ENCODE measurements around the gene DDX19B.
A peak's percentile ranks its signal among the peaks of the same experiment; 100 is the strongest.
"Not testable (repeated sequence)": the region's sequence is repeated elsewhere in the genome, so short reads cannot be mapped to it uniquely, and the experiment has no call there.

DDX19B gene

DNA sequence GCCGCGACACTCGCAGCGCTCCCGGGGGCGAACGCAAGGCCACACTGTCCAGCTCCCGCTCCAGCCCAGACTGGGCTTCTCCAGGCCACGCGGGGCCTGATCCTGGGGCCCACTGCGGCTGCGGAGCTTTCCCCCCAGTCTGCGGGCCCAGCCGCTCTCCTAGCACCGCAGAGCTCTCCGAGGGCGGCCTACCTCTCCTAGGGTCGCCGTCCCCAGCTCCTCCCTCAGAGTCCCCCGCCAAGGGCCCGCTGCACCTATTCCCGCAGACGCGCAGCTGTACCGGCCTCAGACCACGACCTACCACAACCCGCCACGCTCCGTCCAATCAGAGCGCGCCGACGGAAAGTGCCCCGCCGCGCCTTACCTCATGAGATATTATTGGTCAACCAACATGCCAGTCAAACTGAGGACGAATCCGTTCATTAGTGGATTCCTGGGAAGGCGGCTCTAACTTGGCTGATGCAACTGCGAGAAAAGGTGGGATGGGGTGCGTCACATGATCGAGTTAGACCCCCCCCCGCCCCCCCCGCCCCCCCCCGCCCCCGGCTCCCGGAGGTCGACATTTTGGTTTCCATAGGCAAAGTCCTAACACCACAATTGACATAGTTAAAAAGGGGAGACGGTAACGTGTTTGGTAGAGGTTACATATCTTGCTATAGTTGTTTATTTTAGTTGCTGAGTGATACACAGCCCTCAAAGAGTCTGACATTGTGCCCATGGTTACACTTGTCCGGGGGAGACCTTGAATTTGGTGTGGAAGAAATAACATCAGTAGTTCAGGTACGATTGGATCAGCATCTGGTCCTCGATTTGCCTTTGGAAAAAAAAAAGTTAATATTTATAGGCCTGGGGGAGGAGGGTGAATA is 9.5 kb upstream of the DDX19B start, which contains the start of gene AARS1:
TSS of gene AARS1 (minus strand) at position 278 of the 866 bp plus-strand sequence. CDS start 6,743 bp downstream, outside the sequence.
- DNase-seq, result peak; percentile 97

DNA sequence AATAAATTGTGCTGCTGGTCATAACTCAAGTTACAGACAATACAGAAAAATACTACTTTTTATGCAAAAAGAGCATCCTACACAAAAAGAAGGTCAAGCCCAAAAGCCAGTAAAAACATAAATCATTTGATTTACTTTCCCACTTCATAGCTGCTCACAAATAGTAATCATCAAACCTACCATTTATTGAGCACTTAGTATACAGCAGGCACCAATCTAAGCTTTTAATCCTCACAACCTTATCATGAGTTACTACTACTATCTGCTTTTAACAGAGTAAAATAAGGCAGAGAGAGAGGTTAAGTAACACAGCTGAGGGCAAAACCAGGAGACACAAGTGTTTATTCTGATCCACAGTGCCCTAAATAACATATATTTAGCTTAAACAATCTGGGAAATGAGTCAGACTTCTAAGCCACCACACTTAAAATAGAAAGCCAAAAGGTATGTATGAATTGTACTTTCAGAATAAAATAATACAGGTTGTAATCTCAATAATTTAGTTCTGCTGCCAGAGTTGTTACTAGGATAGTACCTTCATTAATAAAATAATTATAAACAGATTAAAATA is 8.0 kb upstream of the DDX19B start:
- no peak for DNase-seq

DNA sequence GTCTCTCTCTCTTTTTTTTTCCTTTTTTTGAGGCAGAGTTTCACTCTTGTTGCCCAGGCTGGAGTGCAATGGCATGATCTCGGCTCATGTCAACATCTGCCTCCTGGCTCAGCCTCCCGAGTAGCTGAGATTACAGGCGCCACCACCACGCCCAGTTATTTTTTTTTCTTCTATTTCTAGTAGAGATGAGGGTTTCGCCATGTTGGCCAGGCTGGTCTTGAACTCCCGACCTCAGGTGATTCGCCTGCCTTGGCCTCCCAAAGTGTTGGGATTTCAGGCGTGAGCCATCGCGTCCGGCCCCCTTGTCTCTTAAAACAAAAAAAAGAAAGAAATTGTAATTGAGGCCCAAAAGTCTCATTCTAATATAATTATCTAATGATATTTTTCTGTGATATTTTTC is 6.8 kb upstream of the DDX19B start:
- not testable (repeated sequence) for DNase-seq

DNA sequence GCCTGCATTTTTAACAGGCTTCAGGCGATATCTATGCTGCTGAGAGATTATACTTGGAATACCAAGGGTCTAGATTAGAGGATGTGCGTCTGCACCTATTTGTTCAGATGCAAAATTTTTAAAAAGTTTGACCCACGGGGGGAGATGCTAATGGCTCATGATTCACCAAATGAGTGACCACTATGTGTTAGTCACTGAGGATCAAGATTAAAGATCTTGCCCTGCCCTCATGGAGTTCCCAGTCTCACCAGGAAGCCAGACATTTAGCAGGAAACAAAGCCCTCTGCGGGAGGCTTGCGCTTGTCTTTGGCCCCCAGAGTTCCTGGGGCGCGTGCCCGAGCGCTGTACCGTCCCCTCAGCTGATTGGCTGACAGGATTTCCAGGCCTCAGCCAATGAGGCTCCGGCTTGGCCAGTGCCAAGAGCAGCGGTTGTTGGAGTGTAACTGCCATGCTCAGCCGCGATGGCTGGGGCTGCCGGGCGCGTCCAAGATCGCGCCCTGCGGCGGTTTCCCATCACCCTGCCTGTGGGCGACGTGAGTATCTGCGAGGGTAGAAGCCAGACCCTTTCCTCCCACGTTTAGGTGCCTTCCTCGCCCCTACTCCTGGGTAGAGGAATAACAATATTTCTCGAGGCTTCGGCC is 4.5 kb upstream of the DDX19B start:
- no peak for DNase-seq

DNA sequence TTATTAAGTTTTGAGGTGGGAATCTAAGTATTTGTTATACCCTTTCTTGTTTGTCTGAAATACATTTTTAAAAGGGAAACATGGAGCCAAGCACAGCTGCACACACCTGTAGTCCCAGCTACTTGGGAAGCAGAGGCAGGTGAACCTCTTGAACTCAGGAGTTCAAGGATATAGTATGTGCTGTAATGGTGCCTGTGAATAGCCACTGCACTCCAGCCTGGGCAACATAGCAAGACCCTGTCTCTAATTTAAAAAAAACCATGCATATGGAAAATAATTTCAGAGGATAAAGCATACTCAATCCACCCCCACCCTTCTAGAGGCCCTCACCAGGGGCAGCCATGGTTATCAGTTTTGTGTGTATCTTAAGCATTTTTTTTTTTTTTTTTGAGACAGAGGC is 3.4 kb upstream of the DDX19B start:
- DNase-seq, result no peak

DNA sequence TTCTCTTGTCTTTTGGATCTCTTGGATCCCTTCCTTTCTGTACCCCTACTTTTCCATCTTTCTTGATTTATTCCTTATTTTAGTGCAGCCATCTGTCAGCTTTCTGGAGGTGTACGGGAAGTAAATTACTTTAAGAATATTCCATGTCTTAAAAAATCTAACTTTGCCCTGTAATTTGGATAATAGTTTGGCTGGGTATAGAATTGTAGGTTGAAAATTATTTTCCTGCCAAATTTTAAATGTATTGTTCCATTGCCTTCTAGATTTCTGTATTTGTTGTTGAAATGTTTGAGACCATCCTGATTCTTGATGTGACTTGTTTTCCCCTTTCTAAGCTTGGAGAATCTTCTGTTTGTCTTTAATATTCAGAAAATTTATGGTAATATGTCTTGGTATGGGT is 2.1 kb downstream of the DDX19B start:
- no peak for DNase-seq

DNA sequence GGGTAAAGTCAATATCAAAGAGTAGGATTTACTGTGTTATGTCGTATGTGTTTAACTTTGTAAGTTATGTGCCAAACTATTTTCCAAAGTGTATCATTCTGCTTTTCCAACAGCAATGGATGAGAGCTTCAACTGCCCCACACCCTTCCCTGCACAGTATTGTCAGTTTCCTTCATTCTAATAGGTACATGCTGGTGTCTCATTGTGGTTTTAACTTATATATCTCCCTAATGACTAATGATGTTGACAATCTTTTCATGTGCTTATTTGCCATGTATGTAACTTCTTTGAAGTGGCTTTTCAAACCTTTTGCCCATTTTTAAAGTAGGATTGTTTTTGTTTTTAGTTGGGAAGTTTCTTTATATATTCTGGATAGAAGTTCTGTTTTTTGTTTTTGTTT is 3.8 kb downstream of the DDX19B start:
- DNase-seq, result no peak

DNA sequence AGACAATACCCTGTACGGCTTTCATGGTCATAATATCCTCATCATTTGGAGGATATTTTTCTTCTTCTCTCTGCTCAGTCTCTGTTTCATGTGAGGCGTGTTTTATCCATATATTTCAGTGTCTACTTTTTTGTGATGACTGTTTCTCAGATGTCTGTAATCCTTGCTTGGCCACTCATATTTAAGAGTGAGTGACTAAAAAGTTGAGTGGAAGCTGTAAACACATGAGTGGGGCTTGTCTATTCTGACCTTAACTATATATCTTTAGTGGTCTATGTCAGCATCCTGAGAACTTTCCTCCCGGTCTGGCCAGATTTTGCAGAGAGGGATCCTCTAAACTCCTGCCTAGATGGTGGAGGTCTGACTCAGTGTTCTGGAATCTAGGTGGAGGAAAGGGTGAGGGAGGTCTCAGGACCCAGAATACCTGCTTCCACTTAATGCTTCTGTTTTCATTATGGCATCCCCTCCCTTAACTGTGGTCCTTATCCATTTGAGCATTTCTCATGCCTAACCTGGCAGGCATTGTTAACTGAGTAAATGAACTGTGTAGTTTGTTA is 6.0 kb downstream of the DDX19B start:
- no peak for DNase-seq

DNA sequence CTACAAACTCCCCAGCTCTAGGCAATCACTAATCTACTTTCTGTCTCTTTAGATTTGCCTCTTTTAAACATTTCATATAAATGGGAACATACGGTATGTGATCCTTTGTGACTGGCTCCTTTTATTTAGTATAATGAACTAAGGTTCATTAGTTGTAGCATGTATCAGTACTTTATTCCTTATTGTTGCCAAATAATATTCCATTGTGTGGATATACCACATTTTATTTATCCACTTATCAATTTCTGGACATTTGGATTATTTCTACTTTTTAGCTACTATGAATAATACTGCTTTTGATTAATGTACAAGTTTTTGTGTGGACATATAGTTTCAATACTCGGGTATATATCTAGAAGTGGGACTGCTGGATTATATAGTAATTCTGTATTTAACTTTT is 7.9 kb downstream of the DDX19B start:
- DNase-seq, result no peak

DNA sequence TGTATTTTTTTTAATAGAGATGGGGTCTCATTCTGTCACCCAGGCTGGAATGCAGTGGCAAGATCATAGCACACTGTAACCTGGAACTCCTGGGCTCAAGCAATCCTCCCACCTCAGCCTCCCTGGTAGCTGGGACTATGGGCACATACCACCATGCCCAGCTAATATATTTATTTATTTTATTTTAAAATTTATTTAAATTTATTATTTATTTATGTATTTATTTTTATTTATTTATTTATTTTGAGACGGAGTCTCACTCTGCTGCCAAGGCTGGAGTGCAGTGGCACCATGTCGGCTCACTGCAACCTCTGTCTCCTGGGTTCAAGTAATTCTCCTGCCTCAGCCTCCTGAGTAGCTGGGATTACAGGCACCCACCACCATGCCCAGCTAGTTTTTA is 8.7 kb downstream of the DDX19B start:
- not testable (repeated sequence) for DNase-seq

DNA sequence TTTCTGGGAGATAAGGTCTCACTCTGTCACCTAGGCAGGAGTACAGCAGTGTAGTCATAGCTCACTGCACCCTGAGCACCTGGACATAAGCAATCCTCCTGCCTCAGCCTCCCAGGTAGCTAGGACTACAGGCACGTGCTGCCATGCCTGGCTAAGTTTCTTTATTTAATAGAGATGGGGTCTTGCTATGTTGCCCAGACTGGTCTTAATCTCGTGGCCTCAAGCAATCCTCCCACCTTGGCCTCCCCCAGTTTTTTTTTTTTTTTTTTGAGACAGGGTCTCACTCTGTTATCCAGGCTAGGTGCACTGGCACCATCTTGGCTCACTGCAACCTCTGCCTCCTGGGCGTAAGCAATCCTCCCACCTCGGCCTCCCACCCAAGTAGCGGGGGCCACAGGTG is 21.1 kb downstream of the DDX19B start:
- DNase-seq, result no peak

DNA sequence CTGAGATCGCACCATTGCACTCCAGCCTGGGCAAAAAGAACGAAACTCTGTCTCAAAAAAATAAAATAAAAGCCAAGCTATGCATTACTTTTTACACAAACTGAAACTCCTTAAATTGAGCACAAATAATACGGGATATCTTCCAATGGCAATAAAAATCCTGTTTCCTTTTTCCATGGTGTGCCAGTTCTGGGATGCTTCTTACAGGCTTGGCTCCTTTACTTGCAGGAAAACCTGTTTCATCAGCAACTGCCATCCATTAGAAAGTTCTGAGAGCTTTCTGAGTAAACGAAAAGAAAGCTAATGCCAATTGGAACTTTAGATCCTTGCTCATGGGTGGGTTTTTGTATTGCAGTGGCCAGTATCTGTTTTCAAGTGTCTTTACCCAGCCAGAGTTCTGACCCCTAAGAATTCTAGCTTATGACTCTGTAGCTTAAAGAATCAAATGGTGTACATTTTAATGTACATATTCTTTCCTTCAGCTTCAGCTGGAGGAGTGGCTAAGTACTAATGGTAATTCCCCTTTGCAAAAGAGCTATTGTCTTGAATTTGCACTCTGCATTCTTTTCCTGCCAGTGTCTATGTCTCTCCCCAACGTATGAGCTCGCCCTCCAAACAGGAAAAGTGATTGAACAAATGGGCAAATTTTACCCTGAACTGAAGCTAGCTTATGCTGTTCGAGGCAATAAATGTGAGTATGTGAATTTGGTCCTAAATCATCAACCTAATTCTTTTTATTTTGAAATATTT is 26.2 kb downstream of the DDX19B start:
- no peak for DNase-seq

DNA sequence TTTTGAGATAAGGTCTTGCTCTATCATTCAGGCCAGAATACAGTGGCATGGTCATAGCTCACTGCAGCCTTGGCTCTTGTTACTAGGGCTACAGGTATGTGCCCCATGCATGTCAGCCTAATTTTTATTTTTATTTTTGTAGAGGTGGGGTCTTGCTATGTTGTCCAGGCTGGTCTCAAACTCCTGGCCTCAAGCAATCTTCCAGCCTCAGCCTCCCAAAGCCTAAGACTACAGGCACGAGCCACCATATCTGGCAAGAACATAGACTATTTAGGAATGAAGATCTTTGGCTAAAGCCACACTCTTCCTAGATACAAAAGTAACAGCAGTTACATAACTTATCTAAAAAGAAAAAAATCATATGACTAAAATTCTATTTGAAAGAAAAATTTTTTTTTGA is 32.1 kb downstream of the DDX19B start:
- no peak for DNase-seq

DNA sequence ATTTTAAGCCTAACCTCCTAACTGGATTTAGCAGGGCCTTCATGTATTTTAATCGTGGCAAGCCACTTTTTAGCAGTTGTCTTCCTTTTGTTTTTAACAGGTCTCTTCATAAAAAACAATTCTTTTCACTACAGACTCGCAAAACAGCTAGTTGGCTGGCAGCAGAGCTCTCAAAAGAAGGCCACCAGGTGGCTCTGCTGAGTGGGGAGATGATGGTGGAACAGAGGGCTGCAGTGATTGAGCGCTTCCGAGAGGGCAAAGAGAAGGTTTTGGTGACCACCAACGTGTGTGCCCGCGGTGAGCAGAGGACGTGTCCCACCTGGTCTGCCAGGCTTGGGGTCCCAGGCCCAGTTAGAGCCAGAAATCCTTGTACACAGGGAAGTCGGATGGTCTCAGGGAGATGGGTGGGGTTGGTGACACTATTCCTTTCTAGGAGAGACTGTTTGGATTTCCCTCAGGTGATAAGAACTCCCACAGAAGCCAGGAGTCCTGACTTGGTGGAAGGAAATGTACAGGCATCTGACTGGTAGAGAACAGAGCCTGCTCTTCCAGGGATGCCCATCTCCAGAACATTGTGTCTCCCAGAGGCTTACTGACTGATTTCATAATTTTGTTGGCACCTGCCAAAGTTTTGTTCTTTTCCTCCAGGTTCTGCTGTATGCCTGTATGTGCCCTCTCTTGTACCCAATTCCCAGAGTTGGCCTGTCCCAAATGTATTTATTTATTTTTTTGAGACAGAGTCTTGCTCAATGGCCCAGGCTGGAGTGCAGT is 32.8 kb downstream of the DDX19B start:
- DNase-seq, result no peak

DNA sequence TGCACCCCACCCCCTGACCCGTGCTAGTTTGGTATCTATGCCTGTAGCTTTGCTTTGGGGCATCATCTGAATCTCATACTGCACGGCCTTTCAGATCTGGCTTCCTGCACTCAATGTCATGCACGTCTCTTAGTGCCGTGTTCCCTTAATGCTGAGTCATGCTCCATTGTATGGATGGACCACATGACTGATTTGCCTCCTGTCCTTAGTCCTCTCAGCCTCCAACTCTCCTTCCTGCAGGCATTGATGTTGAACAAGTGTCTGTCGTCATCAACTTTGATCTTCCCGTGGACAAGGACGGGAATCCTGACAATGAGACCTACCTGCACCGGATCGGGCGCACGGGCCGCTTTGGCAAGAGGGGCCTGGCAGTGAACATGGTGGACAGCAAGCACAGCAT is 33.7 kb downstream of the DDX19B start:
- DNase-seq, result not testable (repeated sequence)

DNA sequence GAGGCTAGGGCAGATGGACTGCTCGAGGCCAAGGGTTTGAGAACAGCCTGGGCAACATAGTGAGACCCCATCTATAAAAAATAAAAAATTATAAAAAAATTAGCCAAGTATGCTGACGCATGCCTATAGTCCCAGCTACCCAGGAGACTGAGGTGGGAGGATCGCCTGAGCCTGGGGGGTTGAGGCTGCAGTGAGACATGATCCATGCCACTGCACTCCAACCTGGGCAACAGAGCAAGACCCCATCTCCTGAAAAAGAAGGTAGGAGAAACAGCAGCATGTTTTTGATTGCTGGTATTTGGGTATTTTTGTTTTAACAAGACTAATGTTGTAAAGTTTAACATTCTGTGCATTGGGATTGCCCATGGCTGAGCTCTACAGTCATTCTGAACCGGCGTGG is 38.8 kb downstream of the DDX19B start:
- DNase-seq, result no peak

DNA sequence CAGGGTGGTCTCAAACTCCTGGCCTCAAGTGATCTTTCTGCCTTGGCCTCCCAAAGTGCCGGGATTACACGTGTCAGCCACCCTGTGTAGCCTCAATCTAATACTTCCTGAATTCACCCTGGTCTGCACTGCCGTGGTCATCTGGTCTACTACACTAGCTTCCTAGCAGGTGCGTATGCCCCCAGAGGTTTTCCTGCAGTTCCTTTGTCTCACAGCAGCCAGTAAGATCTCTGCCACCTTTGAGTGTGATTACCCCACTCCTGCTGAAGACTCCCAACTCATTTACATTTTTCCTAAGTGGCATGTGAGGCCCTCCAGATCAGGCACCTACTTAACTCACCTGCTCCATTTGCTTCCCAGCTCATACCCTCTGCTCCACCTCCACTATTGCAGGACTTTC is 42.6 kb downstream of the DDX19B start:
- no peak for DNase-seq

DNA sequence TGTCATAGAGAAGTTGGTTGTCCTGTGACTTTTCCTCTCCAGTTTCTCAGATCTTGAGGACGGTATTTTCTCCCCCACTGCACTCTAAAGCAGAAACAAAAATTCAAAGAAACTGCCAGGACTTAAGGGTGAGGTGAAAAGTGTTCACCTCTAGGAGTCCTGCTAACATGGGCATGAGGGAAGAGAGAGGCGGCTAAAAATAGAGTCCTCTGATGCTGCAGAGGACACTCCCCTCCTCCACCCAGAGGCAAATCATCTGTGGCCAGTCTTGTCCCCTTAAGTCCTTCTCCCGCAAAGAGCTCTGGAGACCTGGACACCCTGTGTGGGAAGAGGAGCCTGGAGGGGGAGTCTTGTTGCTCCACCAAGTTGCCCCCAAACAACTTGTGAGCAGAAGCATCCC is 43.0 kb downstream of the DDX19B start:
- no peak for DNase-seq

DNA sequence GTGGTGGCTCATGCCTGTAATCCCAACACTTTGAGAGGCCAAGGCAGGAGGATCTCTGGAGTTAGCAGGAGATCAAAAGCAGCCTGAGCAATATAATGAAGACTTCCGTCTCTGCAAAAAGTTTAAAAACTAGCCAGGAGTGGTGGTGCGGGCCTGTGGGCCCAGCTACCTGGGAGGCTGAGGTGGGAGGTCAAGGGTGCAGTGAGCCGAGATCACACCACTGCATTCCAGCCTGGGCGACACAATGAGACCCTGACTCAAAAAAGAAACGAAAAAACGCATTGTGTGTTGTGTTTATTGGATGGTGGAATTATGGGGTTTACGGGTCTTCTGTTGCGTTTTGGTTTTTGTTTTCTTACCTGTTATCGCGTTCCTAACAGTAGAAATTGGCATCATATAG is 46.9 kb downstream of the DDX19B start:
- DNase-seq, result no peak

DNA sequence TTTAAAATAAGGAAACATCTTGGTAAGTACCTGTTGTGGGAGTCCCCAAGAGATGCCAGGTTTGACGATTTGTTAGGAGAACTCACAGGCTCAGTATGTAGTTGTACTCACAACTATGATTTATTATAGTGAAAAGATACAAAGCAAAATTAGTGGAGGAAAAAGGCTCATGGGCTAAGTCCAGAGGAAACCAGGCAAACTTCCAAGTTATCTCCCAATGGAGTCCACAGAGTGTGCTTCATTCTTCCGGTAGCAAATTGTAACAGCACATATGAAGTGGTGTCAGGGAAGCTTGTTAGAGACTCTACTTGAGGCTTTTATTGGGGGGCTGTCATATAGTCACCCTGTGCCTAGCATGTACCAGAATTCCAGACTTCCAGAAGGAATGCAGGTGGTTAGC is 50.0 kb downstream of the DDX19B start:
- no peak for DNase-seq

DNA sequence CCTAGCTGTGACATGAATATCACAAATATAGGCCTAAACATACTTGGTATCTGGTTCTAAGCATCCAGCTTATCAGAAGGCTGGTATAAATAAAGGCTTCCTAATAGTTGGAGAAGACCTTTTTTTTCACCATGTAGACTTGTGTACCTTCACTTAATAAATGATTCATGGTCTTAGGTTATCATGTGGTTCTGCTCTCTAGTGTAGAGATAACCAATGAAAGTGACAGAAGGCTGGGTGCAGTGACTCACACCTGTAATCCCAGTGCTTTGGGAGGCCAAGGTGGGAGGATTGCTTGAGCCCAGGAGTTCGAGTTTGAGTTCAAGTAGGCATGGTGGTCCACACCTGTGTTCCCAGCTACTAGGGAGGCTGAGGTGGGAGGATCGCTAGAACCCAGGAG is 50.8 kb downstream of the DDX19B start:
- no peak for DNase-seq

DNA sequence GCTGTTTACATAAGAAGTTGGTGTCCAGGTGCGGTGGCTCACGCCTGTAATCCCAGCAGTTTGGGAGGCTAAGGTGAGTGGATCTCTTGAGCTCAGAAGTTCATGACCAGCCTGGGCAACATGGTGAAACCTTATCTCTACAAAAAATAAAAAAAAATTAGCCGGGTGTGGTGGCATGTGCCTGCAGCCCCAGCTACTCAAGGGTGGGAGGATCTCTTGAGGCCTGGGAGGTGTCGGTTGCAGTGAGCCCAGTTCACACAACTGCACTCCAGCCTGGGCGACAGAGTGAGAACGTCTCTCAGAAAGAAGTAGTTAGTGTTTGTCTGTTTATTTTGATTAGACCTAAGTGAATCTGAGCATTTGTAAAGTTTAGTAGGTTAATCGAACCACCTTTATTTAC is 60.6 kb downstream of the DDX19B start:
- DNase-seq, result no peak

All from NCI-H1694 treated with DMSO at 0.1 percent for 48 hours (cell line).